GM12801 (cell line): ENCODE measurements around the gene RTN4.

Experiments used
- CTCF ChIP-seq: IDR thresholded peaks from one replicate; pipeline ENCODE4 v1.5.1; 2011; ENCODE audit warnings: control low read depth; ENCODE audit not compliant: insufficient read length; ENCODE audit errors: extremely low read depth

The RTN4 gene

GRCh38 chr2:55038428-55038827 is 11.8 kb downstream of the RTN4 start:
- TF ChIP-seq CTCF: no peak

GRCh38 chr2:55035716-55036115 is 14.5 kb downstream of the RTN4 start:
- TF ChIP-seq CTCF: no peak

- no peak for TF ChIP-seq CTCF
Observed at GRCh38 chr2:55033921-55034320, 16.3 kb downstream of the RTN4 start.

- TF ChIP-seq CTCF: no peak
Observed at GRCh38 chr2:55033076-55033742, 17.0 kb downstream of the RTN4 start.

GRCh38 chr2:55031505-55031904 is 18.7 kb downstream of the RTN4 start:
- TF ChIP-seq CTCF: no peak

GRCh38 chr2:55030766-55031165 is 19.5 kb downstream of the RTN4 start:
- no peak for TF ChIP-seq CTCF

GRCh38 chr2:55029098-55029497 is 21.2 kb downstream of the RTN4 start:
- TF ChIP-seq CTCF: no peak
